NCI-H524 treated with DMSO at 0.1 percent for 48 hours (cell line): ENCODE measurements around the gene FBXL5.

Source experiments
- DNase-seq: peaks from one replicate; lab custom pipeline; 2025; lab: John Stamatoyannopoulos, UW

The FBXL5 gene

GRCh38 chr4:15676899-15677298, 21.7 kb upstream of the FBXL5 start:
- DNase-seq = no peak

DNA sequence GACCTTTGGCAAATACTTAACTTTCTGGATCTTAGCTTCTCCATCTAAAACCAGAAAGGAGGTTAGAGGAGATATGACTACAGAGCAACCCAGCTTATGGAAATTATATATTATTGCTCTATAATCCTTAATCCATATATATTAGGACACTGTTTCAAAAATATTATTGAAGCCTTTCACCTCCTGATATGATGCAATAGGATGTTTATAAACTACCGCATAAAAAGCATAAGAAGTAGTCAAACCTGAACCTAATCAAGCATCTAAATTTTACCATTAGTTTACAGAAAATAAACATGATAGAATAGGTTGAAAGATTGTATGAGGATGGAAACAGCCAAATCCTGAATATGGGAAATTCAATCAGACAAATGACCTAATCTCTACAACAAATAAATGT, 20.9 kb upstream of the FBXL5 start:
- no peak for DNase-seq

DNA sequence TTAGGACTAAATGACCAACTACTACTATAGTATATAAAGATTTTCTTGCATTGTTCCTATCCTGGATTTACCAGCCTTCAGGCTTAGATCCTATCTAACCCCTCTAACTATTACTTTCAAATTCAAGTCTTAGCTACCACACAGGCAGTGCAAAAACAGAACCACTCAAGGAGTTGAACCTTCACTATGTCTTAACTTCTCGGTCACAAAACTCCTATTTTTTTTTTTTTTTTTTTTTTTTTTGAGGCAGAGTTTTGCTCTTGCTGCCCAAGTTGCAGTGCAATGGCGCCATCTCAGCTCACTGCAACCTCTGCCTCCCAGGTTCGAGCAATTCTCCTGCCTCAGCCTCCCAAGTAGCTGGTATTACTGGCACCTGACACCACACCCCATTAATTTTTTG, 20.2 kb upstream of the FBXL5 start:
- DNase-seq = no peak

GRCh38 chr4:15674926-15675325, 19.8 kb upstream of the FBXL5 start:
- DNase-seq = no peak

- DNase-seq = no peak
These were observed 18.9 kb upstream of the FBXL5 start for GRCh38 chr4:15674046-15674445.

DNA sequence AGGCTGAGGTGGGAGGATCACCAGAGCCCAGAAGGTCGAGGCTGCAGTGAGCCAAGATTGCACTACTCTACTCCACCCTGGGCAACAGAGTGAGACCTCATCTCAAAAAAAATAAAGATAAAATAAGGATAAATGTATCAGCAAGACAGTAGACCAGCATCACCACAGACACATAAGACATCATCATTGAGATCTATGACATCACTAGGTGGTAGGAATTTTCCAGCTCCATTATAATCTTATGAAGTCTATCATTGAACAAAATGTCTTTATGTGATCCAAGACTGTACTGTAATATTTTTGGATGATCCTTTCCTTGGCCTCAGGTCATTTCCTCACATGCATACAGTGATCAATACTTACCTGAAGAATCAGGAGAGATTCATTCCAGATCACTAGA, 18.2 kb upstream of the FBXL5 start:
- no peak for DNase-seq

DNA sequence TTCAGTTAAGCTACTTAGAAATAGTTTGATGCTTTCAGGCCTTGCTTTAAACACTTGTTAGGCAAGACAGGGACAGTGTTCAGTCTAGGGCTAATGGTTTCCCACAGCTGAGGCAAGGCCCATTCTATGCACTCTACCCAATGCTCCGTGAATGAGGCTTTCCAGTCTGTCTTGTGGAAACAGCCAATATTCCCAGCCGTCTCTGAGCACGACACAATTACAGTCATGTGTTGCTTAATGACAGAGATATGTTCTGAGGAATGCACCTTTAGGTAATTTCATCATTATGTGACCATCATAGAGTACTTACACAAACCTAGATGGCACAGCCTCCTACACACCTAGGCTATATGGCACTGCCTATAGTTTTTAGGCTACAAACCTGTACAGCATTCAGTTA, 16.9 kb upstream of the FBXL5 start:
- no peak for DNase-seq

DNA sequence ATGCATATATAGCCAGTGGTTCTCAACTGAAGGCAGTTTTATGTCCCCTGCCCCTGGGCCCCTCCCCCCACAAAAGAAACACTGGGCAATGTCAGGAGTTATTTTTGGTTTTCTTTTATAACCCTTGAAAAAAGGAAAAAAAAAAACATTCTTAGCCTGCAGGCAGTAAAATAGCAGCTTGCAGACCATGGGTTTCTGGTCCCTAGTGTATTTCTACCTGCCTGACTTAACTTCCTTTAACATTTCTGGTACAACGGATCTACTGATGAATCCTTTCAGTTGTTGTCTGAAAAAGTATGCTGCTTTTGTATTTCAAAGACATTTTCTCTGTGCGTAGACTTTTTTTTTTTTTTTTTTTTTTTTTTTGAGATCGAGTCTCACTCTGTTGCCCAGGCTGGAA, 15.4 kb upstream of the FBXL5 start:
- DNase-seq = no peak

- no peak for DNase-seq
These were observed 13.6 kb upstream of the FBXL5 start for GRCh38 chr4:15668566-15669435.

- DNase-seq = no peak
These were observed 11.8 kb upstream of the FBXL5 start for GRCh38 chr4:15667006-15667405.

- DNase-seq = no peak
These were observed 10.7 kb upstream of the FBXL5 start for GRCh38 chr4:15665753-15666365.

DNA sequence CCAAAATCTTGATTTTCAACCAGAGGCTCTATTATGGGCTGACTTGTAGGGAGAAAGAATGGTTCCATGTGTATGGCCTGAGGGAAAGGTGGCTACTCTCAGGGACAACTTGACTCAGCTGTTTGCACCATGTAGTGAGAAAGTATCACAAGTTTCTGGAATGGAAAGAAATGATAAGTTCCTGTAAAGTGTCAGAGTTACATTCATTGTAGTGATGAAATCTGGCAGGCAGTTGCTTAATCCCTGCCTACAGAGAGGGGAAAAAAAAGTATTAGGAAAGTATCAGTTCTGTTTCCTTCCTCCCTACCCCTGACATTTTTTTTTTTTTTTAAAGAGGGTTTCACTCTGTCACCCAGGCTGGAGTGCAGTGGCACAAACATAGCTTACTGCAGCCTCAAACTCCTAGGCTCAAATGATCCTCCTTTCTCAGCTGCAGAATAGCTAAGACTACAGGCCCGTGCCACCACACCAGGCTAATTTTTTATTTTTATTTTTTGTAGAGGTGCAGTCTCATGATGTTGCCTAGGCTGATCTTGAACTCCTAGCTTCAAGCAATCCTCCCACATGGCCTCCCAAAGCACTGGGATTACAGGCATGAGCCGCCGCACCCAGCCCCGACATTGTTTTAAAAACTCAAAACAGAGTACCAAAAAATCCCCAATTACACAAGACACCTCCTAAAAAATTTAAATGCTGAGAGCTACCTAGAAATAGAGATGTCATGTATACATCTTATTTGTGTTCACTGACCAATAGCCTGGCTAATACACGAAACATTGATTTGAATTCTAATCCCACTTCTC, 4.8 kb upstream of the FBXL5 start:
- DNase-seq = no peak

DNA sequence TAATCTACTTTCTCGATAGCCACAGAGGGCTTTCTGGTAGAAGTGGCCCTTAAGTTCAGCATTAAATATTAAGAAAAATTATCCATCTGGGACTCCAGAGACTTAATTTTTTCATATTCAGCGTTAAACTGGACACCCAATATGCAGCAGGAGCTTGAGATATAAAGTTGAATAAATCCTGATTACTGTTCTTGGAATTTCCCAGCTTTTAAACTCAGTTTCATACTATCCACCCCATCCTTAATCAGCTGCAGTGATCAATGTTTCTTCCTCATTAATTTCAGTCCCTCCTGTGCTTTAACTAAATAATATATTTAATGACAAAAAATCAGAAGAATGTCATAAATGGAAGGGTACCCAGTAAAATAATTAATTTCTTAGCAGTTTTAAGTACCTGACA, 3.6 kb upstream of the FBXL5 start:
- DNase-seq = no peak

DNA sequence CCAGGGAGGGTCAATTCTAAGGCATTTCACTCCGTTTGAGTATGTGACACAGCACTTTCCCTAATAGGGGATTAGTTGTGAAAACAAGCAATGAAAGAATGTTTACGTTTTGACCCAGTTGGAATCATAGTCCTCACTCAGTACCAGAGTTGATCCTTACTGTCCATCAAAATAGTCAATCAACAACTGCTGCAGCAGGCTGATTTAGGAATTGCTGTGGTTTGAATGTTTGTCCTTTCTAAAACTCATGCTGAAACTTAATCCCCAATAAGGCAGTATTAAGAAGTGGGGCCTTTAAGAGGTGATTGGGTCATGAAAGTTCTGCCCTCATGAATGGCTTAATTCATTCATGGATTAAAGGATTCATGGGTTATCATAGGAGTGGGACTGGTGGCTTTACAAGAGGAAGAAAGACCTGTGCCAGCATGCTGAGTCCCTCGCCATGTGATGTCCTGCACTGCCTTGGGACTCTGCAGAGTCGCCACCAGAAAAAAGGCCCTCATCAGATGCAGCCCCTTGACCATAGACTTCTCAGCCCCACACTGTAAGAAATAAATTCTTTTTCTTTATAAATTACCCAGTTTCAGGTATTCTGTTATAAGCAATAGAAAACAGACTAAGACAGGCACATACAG, 3.1 kb upstream of the FBXL5 start:
- DNase-seq = no peak

DNA sequence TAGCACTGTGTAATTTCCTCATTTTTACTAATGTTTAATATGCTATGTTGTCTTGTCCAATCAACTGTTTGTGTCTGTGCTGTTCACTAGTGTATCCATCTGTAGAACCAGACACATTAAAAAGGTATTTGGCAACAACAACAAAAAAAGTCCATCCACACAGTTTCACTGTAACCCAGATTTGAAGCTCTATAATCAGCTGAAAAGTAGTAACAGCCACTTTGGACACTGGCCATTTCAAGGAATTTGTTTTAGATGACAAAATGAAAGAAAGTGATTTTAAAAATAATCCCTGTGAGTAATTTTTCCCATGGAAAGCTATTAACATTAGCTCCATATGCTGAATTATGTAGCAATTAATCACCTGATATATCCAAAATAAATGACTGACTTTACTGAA, 2.2 kb upstream of the FBXL5 start:
- no peak for DNase-seq

DNA sequence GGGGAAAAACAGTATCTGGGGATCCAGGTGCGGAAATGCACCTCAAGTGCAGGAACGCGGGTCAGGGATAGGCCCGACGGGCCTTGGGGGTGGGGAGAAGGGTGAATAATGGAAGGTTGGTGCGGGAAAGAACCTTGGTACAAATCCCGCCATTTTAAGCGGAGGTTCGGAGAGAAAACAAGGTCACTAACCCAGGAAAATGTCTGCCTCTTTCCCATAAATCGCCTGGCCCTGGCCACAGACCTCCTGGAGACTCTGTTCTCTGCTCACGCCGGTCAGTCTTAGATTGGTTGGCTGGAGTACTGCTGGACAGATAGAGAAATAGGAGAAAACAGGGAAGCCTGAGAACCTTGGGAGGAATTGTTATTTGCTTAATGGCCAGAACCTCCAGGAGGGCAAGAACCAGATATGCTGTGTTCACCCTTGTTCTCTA, 897 bp upstream of the FBXL5 start:
- no peak for DNase-seq

DNA sequence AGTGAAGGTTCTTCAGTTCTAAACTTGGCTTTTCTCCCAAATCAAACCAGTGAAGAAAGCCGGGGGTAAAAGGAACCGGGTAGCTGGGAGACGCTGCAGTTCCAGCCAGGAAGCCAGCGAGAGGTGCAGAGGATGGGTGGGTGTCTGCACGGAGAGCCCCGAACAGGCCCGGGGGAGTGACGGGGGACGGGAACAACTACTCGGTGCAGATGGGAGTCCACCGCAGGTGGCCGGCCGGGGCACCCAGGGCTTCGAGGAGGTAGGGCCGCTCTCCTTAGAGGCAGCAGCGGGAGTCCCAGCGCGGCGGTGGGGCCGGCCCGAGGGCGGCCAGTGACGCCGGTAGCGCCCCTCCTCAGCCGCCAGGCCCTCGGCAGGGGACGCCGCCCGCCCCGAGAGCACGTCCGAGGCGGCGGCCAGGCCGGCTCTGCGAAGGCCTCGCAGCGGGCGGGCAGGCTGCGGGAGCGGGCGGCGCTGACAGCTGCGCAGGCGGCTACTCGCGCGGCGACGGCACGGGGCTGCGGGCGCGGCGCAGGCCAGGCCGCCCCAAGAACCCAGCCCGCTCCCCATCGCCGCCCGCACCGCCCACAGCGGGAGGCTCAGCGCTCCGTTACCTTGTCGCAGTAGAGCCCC, 449 bp downstream of the FBXL5 start:
- no peak for DNase-seq

GRCh38 chr4:15653864-15654592, 1.1 kb downstream of the FBXL5 start:
- DNase-seq = no peak

GRCh38 chr4:15653420-15653819, 1.7 kb downstream of the FBXL5 start:
- DNase-seq = no peak

- no peak for DNase-seq
These were observed 2.3 kb downstream of the FBXL5 start for GRCh38 chr4:15652841-15653240.

GRCh38 chr4:15652191-15652590, 3.0 kb downstream of the FBXL5 start:
- DNase-seq = no peak
